Caco-2 (cell line): ENCODE data around the gene ZMYM3. TPM values are rescaled to one million over a fixed set of nuclear protein-coding genes. Genes with fewer than 3 reads are reported as not detected.

ENCODE experiments used
- BruUV-seq: library from RNA; stranded (reverse); fragments of 400-500 nt; replicated peaks from 2 replicates; lab custom pipeline; 2021; lab: Mats Ljungman, UMichigan
- CTCF ChIA-PET: fragments of 300-600 bp; sonication (Branson Sonifier 250); formaldehyde crosslinking; loops from one replicate; lab custom pipeline; 2022; ENCODE audit warnings: antibody characterized with exemption; lab: Charles Lee
- POLR2A ChIA-PET: fragments of 300-600 bp; sonication (Branson Sonifier 250); formaldehyde crosslinking; loops from one replicate; lab custom pipeline; 2022; ENCODE audit warnings: antibody characterized with exemption; lab: Charles Lee
- DNase-seq, 2 experiments: peaks; one replicate each; pipeline versions ENCODE4 v3.0.0 to v3.0.0-alpha.2; 2020 to 2022
- H3K27me3 ChIP-seq: replicated peaks from 2 replicates; pipeline ENCODE4 v1.6.0; 2011; ENCODE audit warnings: low read length; ENCODE audit not compliant: control insufficient read depth, insufficient read depth
- H3K36me3 ChIP-seq: 2 replicates; pipeline ENCODE4 v1.5.1; 2011; ENCODE audit warnings: low read length; ENCODE audit not compliant: control insufficient read depth, insufficient read depth
- H3K4me1 ChIP-seq: fragments of 250-450 bp; sonication (Bioruptor Pico); 2 replicates; pipeline ENCODE4 v1.5.1; 2020; ENCODE audit warnings: mild to moderate bottlenecking
- H3K4me3 ChIP-seq: 2 replicates; pipeline ENCODE4 v1.5.1; 2011; ENCODE audit warnings: low read depth, mild to moderate bottlenecking, control low read depth, low read length
- H3K9me3 ChIP-seq: fragments of 250-450 bp; sonication (Bioruptor Pico); 2 replicates; pipeline ENCODE4 v1.5.1; 2020; ENCODE audit warnings: mild to moderate bottlenecking, moderate library complexity
- H3K27ac Mint-ChIP-seq: one replicate; pipeline ENCODE4 v1.8.0; 2022; ENCODE audit warnings: mixed read lengths; ENCODE audit not compliant: unreplicated experiment
- H3K27me3 Mint-ChIP-seq: one replicate; pipeline ENCODE4 v1.8.0; 2022; ENCODE audit warnings: mixed read lengths; ENCODE audit not compliant: insufficient read depth, unreplicated experiment
- H3K36me3 Mint-ChIP-seq: one replicate; pipeline ENCODE4 v1.8.0; 2022; ENCODE audit warnings: mild to moderate bottlenecking, mixed read lengths; ENCODE audit not compliant: insufficient read depth, unreplicated experiment
- H3K4me1 Mint-ChIP-seq: one replicate; pipeline ENCODE4 v1.8.0; 2022; ENCODE audit warnings: low read depth, mixed read lengths; ENCODE audit not compliant: unreplicated experiment
- H3K4me3 Mint-ChIP-seq: one replicate; pipeline ENCODE4 v1.8.0; 2022; ENCODE audit warnings: mild to moderate bottlenecking, moderate library complexity, mixed read lengths; ENCODE audit not compliant: unreplicated experiment
- H3K9me3 Mint-ChIP-seq: one replicate; pipeline ENCODE4 v1.8.0; 2022; ENCODE audit warnings: mixed read lengths; ENCODE audit not compliant: unreplicated experiment
- CTCF ChIP-seq, 2 experiments: fragments of 200-600 bp in 1 of 2; IDR thresholded peaks; 1 replicate in 1 of 2; 2 replicates in 1 of 2; pipeline versions ENCODE4 v1.5.1 to v1.8.0; 2011 to 2022; ENCODE audit warnings: antibody characterized with exemption in 1 of 2, control low read depth in 1 of 2, inconsistent platforms in 1 of 2, low read depth in 1 of 2, low read length in 1 of 2, mild to moderate bottlenecking in 1 of 2, moderate library complexity in 1 of 2; ENCODE audit not compliant: insufficient read depth in 1 of 2, severe bottlenecking in 1 of 2, unreplicated experiment in 1 of 2
- intact Hi-C: fragments of 100-400 bp; cut with micrococcal nuclease; formaldehyde crosslinking; loops from one replicate; pipeline ENCODE4 v1.10.0; 2022; ENCODE audit not compliant: unreplicated experiment
- total RNA-seq: library from RNA; stranded (reverse); gene quantifications from 2 replicates; pipeline ENCODE4 v1.2.3, GENCODE V29; 2022

The ZMYM3 gene
- total RNA-seq, 1 experiment from 2014 or later = 55.1 TPM

- Histone ChIP-seq H3K27me3 (no peaks in the 10 kb centered on the region), H3K4me3 (peak overlapping the region; percentile 52), H3K9me3 (no peaks in the 10 kb centered on the region), H3K36me3 (no peaks in the 10 kb centered on the region), H3K4me1 (peaks cover 24% of the 10 kb centered on the region)
- Mint-ChIP-seq H3K27ac (peak overlapping the region; percentile 73), H3K4me3 (peak overlapping the region; percentile 79), H3K9me3 (no peaks in the 10 kb centered on the region), H3K36me3 (peaks cover 14% of the 10 kb centered on the region), H3K27me3 (no peaks in the 10 kb centered on the region), H3K4me1 (peaks cover 40% of the 10 kb centered on the region)
- POLR2A ChIA-PET = interaction anchor here (0.7 kb wide), 1 partner anchor 151 kb away, joined by 3 read pairs; the partner anchor contains the start of gene TAF1
- intact Hi-C loops = loop anchor here (10.0 kb wide), 1 partner anchor 70 kb away; the partner anchor contains the start of gene NONO
- BruUV-seq = no TSS peak
- DNase-seq = peak; percentile 57 to 62
- CTCF ChIA-PET = interaction anchor here (0.5 to 0.6 kb wide), 2 partner anchors 69 to 158 kb away, joined by 4 to 5 read pairs; partner anchors contain the start of gene NONO
- no peak for TF ChIP-seq CTCF (IDR thresholded peaks at IDR 0.05; ENCODE audit: insufficient read depth in 1 of 2, low read depth in 1 of 2, low read length in 1 of 2, severe bottlenecking in 1 of 2, unreplicated experiment in 1 of 2)
Measured at GRCh38 chrX:71214604-71215337, 39.2 kb downstream of the ZMYM3 start.

DNA sequence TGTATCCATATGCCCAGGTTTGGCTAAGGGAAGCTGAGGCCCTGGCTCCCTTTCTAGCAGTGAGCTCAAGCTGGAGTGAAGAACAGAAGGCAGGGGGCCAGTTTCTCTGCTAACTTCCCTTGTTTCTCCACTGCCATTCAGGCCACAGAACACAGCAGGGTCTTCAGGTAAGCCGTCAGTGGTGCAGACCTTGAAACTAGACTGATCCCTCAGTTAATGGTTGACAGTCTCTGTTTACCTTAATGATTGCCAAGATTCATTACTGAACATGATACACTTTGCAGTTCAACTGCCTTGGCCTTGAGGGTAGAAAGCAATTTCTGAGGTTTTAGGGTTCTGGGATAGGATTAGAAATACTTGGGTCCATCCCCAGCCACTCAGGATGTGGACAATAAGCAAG, 39.8 kb downstream of the ZMYM3 start:
- ChIA-PET POLR2A (interaction anchor here (0.7 kb wide), 1 partner anchor 152 kb away, joined by 3 read pairs; the partner anchor contains the start of gene TAF1), CTCF (no interaction called here)
- Histone ChIP-seq H3K36me3 (no peaks in the 10 kb centered on the region), H3K9me3 (no peaks in the 10 kb centered on the region), H3K4me1 (peaks cover 24% of the 10 kb centered on the region), H3K4me3 (no peak overlapping the region), H3K27me3 (no peaks in the 10 kb centered on the region)
- H3K36me3 Mint-ChIP-seq = peaks cover 14% of the 10 kb centered on the region
- H3K4me1 Mint-ChIP-seq = peaks cover 43% of the 10 kb centered on the region
- no peak for TF ChIP-seq CTCF (IDR thresholded peaks at IDR 0.05; ENCODE audit: insufficient read depth in 1 of 2, low read depth in 1 of 2, low read length in 1 of 2, severe bottlenecking in 1 of 2, unreplicated experiment in 1 of 2)
- H3K27me3 Mint-ChIP-seq = no peaks in the 10 kb centered on the region
- intact Hi-C loops = loop anchor here (10.0 kb wide), 1 partner anchor 71 kb away; the partner anchor contains the start of gene NONO
- H3K9me3 Mint-ChIP-seq = no peaks in the 10 kb centered on the region
- BruUV-seq = no TSS peak
- H3K27ac Mint-ChIP-seq = no peak overlapping the region
- no peak for DNase-seq
- H3K4me3 Mint-ChIP-seq = no peak overlapping the region

- intact Hi-C loops = loop anchor here (10.0 kb wide), 1 partner anchor 72 kb away; the partner anchor contains the start of gene NONO
- DNase-seq = no peak
- no TSS peak for BruUV-seq
- H3K4me3 ChIP-seq = no peak overlapping the region
- ChIA-PET CTCF (no interaction called here), POLR2A (interaction anchor here (0.6 kb wide), 1 partner anchor 11 kb away, joined by 3 read pairs; no protein-coding TSS in a partner anchor)
- H3K36me3 Mint-ChIP-seq = peaks cover 6% of the 10 kb centered on the region
- peaks cover 39% of the 10 kb centered on the region for H3K4me1 Mint-ChIP-seq
- H3K36me3 ChIP-seq = no peaks in the 10 kb centered on the region
- H3K9me3 Mint-ChIP-seq = no peaks in the 10 kb centered on the region
- H3K27me3 ChIP-seq = no peaks in the 10 kb centered on the region
- no peak overlapping the region for H3K27ac Mint-ChIP-seq
- no peaks in the 10 kb centered on the region for H3K27me3 Mint-ChIP-seq
- TF ChIP-seq CTCF (IDR thresholded peaks at IDR 0.05; ENCODE audit: insufficient read depth in 1 of 2, low read depth in 1 of 2, low read length in 1 of 2, severe bottlenecking in 1 of 2, unreplicated experiment in 1 of 2) = no peak
- H3K9me3 ChIP-seq = no peaks in the 10 kb centered on the region
- H3K4me1 ChIP-seq = peaks cover 19% of the 10 kb centered on the region
- no peak overlapping the region for H3K4me3 Mint-ChIP-seq
Measured at GRCh38 chrX:71212536-71212935, 41.4 kb downstream of the ZMYM3 start.
